ENCODE measurements around the gene MRPL40.

MRPL40 gene

GRCh38 chr22:19480789-19481188 is 48.4 kb downstream of the MRPL40 start:
- DNase-seq (ENCODE audit: low read depth in 2 of 2), result no peak

GRCh38 chr22:19482297-19482696 is 50.0 kb downstream of the MRPL40 start:
- no peak for DNase-seq (ENCODE audit: low read depth in 2 of 2)

GRCh38 chr22:19483481-19484244 is 51.3 kb downstream of the MRPL40 start:
- no peak for DNase-seq (ENCODE audit: low read depth in 2 of 2)
